Measurements from ENCODE around the gene EFCAB11.

Gene EFCAB11

GRCh38 chr14:89866458-89866857 lies 88.1 kb downstream of the EFCAB11 start:
- no peak for DNase-seq (ENCODE audit: low read depth in 3 of 3)

- DNase-seq (ENCODE audit: low read depth in 3 of 3) = no peak
Measured at GRCh38 chr14:89865153-89865552, 89.4 kb downstream of the EFCAB11 start.

GRCh38 chr14:89862856-89863255 lies 91.7 kb downstream of the EFCAB11 start:
- DNase-seq (ENCODE audit: low read depth in 3 of 3) = no peak

GRCh38 chr14:89861630-89862029 lies 92.9 kb downstream of the EFCAB11 start:
- DNase-seq (ENCODE audit: low read depth in 3 of 3) = no peak

GRCh38 chr14:89858089-89858488 lies 96.4 kb downstream of the EFCAB11 start:
- no peak for DNase-seq (ENCODE audit: low read depth in 3 of 3)

- no peak for DNase-seq (ENCODE audit: low read depth in 3 of 3)
Measured at GRCh38 chr14:89856871-89857345, 97.6 kb downstream of the EFCAB11 start.

- DNase-seq (ENCODE audit: low read depth in 3 of 3) = no peak
Measured at GRCh38 chr14:89855961-89856656, 98.4 kb downstream of the EFCAB11 start.

- no peak for DNase-seq (ENCODE audit: low read depth in 3 of 3)
Measured at GRCh38 chr14:89853936-89854693, 100.4 kb downstream of the EFCAB11 start.

GRCh38 chr14:89851106-89851505 lies 103.4 kb downstream of the EFCAB11 start:
- no peak for DNase-seq (ENCODE audit: low read depth in 3 of 3)

GRCh38 chr14:89849931-89850330 lies 104.6 kb downstream of the EFCAB11 start:
- DNase-seq (ENCODE audit: low read depth in 3 of 3) = no peak

- no peak for DNase-seq (ENCODE audit: low read depth in 3 of 3)
Measured at GRCh38 chr14:89848165-89848564, 106.4 kb downstream of the EFCAB11 start.

- no peak for DNase-seq (ENCODE audit: low read depth in 3 of 3)
Measured at GRCh38 chr14:89845346-89845745, 109.2 kb downstream of the EFCAB11 start.

- no peak for DNase-seq (ENCODE audit: low read depth in 3 of 3)
Measured at GRCh38 chr14:89844508-89844907, 110.0 kb downstream of the EFCAB11 start.

GRCh38 chr14:89842837-89843236 lies 111.7 kb downstream of the EFCAB11 start:
- no peak for DNase-seq (ENCODE audit: low read depth in 3 of 3)

GRCh38 chr14:89841851-89842250 lies 112.7 kb downstream of the EFCAB11 start:
- DNase-seq (ENCODE audit: low read depth in 3 of 3) = no peak

GRCh38 chr14:89836830-89837469 lies 117.6 kb downstream of the EFCAB11 start:
- no peak for DNase-seq (ENCODE audit: low read depth in 3 of 3)

- no peak for DNase-seq (ENCODE audit: low read depth in 3 of 3)
Measured at GRCh38 chr14:89833661-89834060, 120.9 kb downstream of the EFCAB11 start.

- no peak for DNase-seq (ENCODE audit: low read depth in 3 of 3)
Measured at GRCh38 chr14:89833120-89833532, 121.4 kb downstream of the EFCAB11 start.

- DNase-seq (ENCODE audit: low read depth in 3 of 3) = no peak
Measured at GRCh38 chr14:89828471-89829165, 125.9 kb downstream of the EFCAB11 start.

GRCh38 chr14:89827265-89827664 lies 127.3 kb downstream of the EFCAB11 start:
- DNase-seq (ENCODE audit: low read depth in 3 of 3) = no peak

- DNase-seq (ENCODE audit: low read depth in 3 of 3) = no peak
Measured at GRCh38 chr14:89826596-89826995, 127.9 kb downstream of the EFCAB11 start.

- no peak for DNase-seq (ENCODE audit: low read depth in 3 of 3)
Measured at GRCh38 chr14:89823743-89824142, 130.8 kb downstream of the EFCAB11 start.
